Motor neuron (in vitro differentiated cells): Measurements from ENCODE around the gene EMC10. TPM values are rescaled to one million over a fixed set of nuclear protein-coding genes. Genes with fewer than 3 reads are reported as not detected.
A peak's percentile ranks its signal among the peaks of the same experiment; 100 is the strongest.
"Not testable (repeated sequence)": the region's sequence is repeated elsewhere in the genome, so short reads cannot be mapped to it uniquely, and the experiment has no call there.

Experiments
- ATAC-seq, 8 experiments: fragments of 200-7000 bp; cut with Tn5 transposase; replicated peaks in 6 of 8; 2 replicates each; pipeline ENCODE4 v1.8.0; 2021; ENCODE audit warnings: mild to moderate bottlenecking in 8 of 8, moderate library complexity in 8 of 8
- H3K27ac ChIP-seq, 2 donors: fragments of 250-450 bp; sonication (Bioruptor Pico); 2 replicates each; pipeline ENCODE4 v1.9.0; 2021; ENCODE audit warnings: antibody characterized with exemption in 2 of 2, mild to moderate bottlenecking in 2 of 2, moderate library complexity in 1 of 2
- H3K4me1 ChIP-seq, 2 donors: fragments of 250-450 bp; sonication (Bioruptor Pico); replicated peaks in 1 of 2; 2 replicates each; pipeline ENCODE4 v1.6.1; 2021; ENCODE audit warnings: antibody characterized with exemption in 2 of 2, mild to moderate bottlenecking in 2 of 2, moderate library complexity in 1 of 2
- H3K4me3 ChIP-seq, 5 donors: fragments of 250-450 bp; sonication (Bioruptor Pico); 2 replicates each; pipeline ENCODE4 v1.9.0; 2021; ENCODE audit warnings: antibody characterized with exemption in 5 of 5, mild to moderate bottlenecking in 5 of 5, moderate library complexity in 4 of 5
- WGBS, 10 experiments: fragments of 450-650 bp; shearing (Covaris generic); methylation state at CpG; one replicate each; pipeline ENCODE4 v1.0.0; 2022; 5-methylcytosine and 5-hydroxymethylcytosine counted together
- in situ Hi-C, 9 experiments: fragments of 400-800 bp; cut with MboI; loops; one replicate each; pipeline ENCODE4 v1.15.0; 2021; ENCODE audit warnings: low sequenced_read_pairs in 9 of 9, low pct_unique_long_range_greater_than_20kb in 2 of 9; ENCODE audit not compliant: unreplicated experiment in 9 of 9
- total RNA-seq, 8 experiments: library from RNA; unstranded; fragments of 300-600 nt; gene quantifications; 2 replicates each; pipeline versions ENCODE4 v1.2.3 to v1.2.4, GENCODE V29; 2022

Gene EMC10
- total RNA-seq, 8 experiments from 2014 or later, result 46.0 to 183 (median 90.3) TPM

DNA sequence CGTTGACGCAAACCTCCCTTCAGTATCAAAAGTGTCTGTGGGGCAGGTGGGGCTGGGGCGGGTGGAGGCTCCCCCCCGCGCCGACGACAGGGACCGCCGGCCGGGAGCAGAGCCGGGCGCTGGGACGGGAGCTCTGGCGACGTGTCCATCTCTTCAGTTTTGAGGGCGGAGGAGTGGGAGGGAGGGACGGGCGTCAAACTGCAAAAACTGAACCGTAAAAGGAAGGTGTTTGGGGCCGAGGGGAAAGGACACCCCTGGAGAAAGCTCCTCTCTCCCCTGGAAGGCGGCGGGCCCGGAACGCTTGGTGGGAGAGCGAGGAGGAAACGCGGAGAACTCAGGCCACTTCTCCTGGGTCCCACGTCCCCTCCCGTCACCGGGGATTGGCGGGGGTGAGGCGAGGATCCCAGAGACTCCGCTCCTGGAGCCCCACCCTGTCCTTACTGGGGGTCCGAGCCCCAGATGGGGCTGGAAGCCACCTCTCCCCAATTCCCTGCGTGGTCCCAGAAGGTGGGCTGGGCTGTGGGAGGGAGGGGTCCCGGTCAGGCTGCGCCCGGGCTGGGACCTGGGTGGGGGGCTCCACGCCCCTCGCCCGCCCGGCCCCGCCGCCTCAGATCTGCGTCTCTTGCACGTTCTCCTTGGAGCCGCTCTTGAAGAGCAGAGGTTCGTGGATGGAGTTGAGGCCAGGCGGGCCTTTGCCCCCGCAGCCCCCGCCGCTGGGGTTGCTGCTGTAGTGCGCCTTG, 40.8 kb downstream of the EMC10 start:
- ATAC-seq, result no peak
- Histone ChIP-seq H3K4me3 (no peak overlapping the region), H3K27ac (no peak overlapping the region), H3K4me1 (peaks cover 25 to 34% of the 10 kb centered on the region in 2 donors)
- 84% methylated on average over 19 of the region's 53 CpGs; no CpG with 5 or more reads in 9 of the 10 experiments for WGBS, 10 experiments
- in situ Hi-C loops, result no loop called here

DNA sequence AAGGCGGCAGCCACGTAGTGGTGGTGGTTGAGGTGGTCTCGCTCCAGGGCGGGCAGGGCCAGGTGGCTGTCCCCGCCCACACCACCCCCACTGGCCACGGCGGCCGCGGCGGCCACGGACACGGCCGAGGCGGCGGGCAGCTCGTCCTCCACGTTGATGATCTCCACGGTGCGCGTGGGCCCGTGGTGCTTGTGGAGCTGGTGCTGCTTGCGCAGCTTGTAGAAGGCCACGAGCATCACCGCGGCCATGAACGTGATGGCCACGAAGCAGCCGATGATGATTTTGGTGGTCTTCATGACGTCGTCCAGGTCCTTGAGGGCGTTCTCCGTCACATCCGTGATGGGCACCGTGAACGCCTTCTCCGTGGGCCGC, 41.4 kb downstream of the EMC10 start:
- in situ Hi-C loops, result no loop called here
- ATAC-seq, result no peak
- WGBS, 10 experiments, result 91% methylated on average over 9 of the region's 37 CpGs; no CpG with 5 or more reads in 9 of the 10 experiments
- H3K4me1 ChIP-seq, result peaks cover 22 to 28% of the 10 kb centered on the region in 2 donors
- H3K4me3 ChIP-seq, result no peak overlapping the region
- no peak overlapping the region for H3K27ac ChIP-seq

DNA sequence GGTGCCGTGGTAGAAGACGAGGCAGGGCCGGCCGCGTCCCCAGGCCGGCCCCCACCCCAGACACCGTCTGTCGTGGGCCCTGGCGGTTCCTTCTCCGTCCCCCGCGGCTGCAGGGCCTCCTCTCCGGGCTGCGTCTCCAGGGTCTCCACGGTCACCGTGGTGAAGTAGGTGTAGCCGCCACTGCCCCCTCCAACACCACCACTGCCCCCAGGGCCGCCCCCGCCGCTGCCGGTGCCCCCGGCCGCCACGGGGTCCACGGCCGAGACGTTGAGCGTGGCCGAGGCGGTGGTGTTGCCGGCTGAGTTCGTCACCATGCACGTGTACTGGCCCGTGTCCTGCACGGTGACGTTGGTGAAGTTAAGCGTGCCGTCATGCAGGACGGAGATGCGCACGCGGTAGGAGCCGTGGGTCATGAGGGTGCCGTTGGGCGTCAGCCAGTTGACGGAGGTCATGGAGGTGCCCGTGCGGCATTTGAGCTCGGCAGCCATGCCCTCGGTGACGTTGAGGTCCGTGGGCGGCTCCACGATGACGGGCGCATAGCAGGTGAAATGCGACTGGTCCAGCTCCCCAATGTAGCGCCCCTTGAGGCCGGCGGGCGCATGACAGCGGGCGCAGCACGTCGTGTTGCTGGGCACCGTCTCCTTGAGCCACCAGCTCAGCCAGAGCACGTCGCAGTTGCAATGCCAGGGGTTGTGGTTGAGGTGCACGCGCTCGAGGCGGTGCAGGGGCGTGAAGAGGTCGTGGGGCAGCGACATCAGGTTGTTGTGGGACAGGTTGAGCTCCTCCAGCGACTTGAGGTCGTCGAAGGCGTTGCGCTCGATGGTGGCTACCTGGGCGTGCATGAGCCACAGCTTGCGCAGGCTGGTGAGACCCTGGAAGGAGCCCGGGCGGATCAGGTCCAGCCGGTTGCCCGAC, 42.0 kb downstream of the EMC10 start:
- in situ Hi-C loops, result no loop called here
- Histone ChIP-seq H3K4me3 (no peak overlapping the region), H3K27ac (no peak overlapping the region), H3K4me1 (peaks cover 17 to 22% of the 10 kb centered on the region in 2 donors)
- no peak for ATAC-seq
- 70 to 94% (median 83%) methylated on average over 2 to 8 of the region's 87 CpGs; no CpG with 5 or more reads in 6 of the 10 experiments for WGBS, 10 experiments

DNA sequence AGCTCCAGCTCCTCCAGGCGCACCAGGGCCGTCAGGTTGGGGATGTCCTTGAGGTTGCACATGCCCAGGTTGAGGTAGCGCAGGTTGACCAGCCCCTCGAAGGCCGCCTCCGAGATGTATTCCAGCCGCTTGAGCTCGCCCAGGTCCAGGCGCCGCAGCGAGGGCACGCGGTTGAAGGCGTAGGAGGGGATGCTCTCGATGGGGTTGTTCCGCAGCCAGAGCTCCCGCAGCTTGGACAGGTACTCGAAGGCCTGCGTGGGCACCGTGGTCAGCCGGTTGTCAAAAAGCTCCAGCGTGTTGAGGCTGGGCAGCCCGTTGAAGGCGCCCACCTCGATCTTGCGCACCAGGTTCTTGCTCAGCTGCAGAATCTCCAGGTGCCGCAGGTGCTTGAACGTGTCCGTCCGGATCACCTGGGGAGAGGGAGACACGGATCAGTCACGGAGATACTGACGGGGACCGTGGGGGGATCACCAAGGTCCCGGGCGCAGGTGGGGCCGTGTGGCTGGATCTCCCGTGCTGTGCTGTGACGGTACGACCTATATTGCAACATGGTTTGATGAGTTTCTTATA, 42.8 kb downstream of the EMC10 start:
- WGBS, 10 experiments, result 90 to 100% (median 94%) methylated on average over 1 to 19 of the region's 40 CpGs; no CpG with 5 or more reads in 6 of the 10 experiments
- Histone ChIP-seq H3K4me3 (no peak overlapping the region), H3K27ac (no peak overlapping the region), H3K4me1 (peaks cover 10 to 14% of the 10 kb centered on the region in 2 donors)
- in situ Hi-C loops, result no loop called here
- ATAC-seq, result no peak

DNA sequence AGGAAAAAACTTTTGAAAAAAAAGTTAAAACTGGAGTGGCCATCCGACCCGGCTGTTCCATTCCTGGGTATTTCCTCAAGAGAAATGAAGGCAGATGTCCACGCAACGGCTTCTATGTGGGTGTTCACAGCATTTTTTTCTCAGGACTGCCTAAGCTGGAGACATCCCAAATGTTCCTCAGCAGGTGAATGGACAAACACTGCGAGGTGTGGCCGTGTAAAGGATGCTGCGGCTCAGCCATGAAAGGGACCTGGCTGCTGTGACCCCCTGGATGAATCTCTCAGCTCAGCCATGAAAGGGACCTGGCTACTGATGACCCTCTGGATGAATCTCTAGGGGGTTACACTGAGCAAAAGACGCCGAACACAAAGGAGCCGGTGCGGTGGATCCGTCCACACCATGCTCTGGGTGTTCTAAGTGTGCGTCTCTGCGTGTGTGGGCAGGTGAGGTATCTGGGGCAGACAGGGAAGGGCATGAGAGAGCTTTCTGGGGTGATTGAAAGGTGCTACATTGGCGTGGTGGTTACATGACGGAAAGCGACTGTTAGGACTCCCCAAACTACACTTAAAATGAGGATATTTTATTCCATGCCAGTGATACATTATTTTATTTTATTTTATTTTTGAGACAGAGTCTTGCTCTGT, 44.6 kb downstream of the EMC10 start:
- H3K27ac ChIP-seq, result no peak overlapping the region
- no peak for ATAC-seq
- in situ Hi-C loops, result no loop called here
- no peaks in the 10 kb centered on the region for H3K4me1 ChIP-seq
- no peak overlapping the region for H3K4me3 ChIP-seq
- 32 to 100% (median 69%) methylated on average over 1 to 14 of the region's 17 CpGs; no CpG with 5 or more reads in 2 of the 10 experiments for WGBS, 10 experiments

DNA sequence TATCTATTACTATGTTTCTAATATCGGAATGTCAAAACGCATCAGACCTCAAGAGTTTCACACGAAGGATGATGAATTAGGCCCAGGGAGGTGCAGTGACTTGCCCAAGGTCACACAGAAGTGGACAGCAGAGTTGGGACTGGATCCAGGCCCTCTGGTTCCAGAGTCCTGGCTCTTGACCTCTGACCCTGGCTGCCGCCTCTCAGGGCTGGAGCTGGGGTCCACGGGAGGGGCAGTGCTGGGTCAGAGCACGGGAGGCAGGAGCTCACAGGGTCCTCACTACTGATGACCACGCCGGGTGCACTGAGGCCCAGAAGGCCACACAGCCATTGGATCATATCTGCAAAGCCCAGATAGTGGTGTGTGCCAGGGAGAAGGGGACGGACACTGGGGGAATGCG, 46.6 kb downstream of the EMC10 start:
- Histone ChIP-seq H3K27ac (no peak overlapping the region), H3K4me3 (no peak overlapping the region), H3K4me1 (no peaks in the 10 kb centered on the region)
- 33 to 100% (median 60%) methylated on average over 1 to 8 of the region's 10 CpGs; no CpG with 5 or more reads in 3 of the 10 experiments for WGBS, 10 experiments
- in situ Hi-C loops, result no loop called here
- no peak for ATAC-seq

DNA sequence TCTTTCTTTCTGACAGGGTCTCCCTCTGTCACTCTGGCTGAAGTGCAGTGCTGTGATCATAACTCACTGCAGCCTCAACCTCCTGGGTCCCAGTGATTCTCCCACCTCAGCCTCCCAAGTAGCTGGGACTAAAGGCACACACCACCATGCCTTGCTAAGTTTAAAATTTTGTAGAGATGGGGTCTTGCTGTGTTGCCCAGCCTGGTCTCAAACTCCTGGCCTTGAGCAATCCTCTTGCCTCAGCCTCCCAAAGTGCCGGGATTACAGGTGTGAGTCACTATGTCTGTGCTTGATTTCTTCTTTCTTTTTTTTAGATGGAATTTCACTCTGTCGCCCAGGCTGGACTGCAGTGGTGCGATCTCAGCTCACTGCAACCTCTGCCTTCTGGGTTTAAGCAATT, 51.7 kb downstream of the EMC10 start:
- H3K27ac ChIP-seq, ATAC-seq, H3K4me3 ChIP-seq: not testable (repeated sequence)
- H3K4me1 ChIP-seq, result peaks cover 3 to 17% of the 10 kb centered on the region in 2 donors
- in situ Hi-C loops, result loop anchor here in 2 of 9 experiments (25.0 kb wide), 1 partner anchor 259 kb away; the partner anchor contains the start of gene ACP4 (in 2 of the 2)
- 60 to 100% (median 100%) methylated on average over 1 of the region's 3 CpGs; no CpG with 5 or more reads in 5 of the 10 experiments for WGBS, 10 experiments

DNA sequence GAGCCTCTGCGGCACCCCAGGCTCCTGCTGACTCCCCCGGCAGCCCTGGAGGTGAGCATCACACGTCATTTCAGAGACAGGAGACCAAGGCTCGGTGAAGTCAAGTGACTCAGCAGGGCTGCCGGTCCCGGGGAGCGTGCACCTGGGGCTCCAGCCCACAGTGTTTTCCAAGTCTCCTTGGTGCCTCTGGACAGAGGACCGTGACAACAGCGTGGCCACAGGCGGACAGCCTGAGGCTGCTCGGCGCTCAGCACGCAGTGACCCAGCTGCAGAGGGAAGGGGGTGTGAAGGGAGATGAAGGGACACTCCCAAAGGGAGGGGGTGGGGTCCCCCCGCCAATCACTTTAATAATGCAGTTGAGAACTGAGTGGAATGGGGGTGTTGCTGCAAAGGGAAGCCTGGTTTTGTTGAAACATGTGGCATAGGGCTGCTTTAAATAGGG, 54.9 kb downstream of the EMC10 start:
- Histone ChIP-seq H3K4me3 (no peak overlapping the region), H3K4me1 (peaks cover 3 to 17% of the 10 kb centered on the region in 2 donors), H3K27ac (peak overlapping the region in 1 of 2 donors; percentile 78)
- peak in 6 of 8 experiments; percentile 22 to 98 (median 96) for ATAC-seq
- WGBS, 10 experiments, result 58% methylated on average over 5 of the region's 14 CpGs; no CpG with 5 or more reads in 9 of the 10 experiments
- in situ Hi-C loops, result loop anchor here in 2 of 9 experiments (25.0 kb wide), 1 partner anchor 256 kb away; the partner anchor contains the start of gene ACP4 (in 2 of the 2)

DNA sequence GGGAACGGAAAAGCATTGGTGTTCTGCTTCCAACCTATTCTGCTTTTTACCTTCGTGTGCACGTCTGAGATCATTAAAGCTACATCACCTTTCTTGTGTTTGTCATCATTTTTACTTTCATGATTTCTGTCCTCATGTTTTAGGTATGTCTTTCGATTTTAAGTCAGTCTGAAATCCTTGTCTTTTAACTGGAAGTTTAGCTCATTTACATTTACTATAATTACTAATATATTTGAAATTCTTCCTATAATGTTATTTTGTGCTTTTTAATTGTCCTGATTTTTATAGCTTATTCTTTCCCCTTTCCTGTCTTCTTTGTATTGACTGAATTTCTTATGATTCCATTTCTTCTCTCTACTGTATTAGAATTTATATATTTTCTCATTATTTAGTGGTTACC, 56.6 kb downstream of the EMC10 start:
- ATAC-seq, result no peak
- Histone ChIP-seq H3K27ac (no peak overlapping the region), H3K4me1 (peaks cover 3 to 17% of the 10 kb centered on the region in 2 donors), H3K4me3 (no peak overlapping the region)
- in situ Hi-C loops, result loop anchor here in 2 of 9 experiments (25.0 kb wide), 1 partner anchor 254 kb away; the partner anchor contains the start of gene ACP4 (in 2 of the 2)
- 0 to 97% (median 48%) methylated on average over 1 to 4 of the region's 4 CpGs; no CpG with 5 or more reads in 1 of the 10 experiments for WGBS, 10 experiments

DNA sequence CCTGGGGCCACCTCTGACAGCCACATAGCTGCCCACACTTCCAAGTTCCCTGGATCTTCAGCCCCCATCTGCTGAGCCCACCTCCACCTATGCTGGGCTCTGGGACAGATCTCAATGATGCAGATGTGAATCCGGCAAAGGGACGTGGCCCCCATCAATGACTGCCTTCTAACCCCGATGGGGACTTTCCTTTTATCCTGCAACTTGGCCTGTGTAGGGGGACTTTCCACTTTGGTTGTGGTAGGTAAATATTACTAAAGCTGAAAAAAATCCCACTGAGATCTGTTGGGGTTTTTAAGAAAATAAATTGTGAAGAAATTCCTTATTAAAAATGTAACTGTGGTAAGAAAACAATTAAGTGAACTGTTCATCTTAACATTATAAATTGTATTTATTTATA, 58.2 kb downstream of the EMC10 start:
- no peak for ATAC-seq
- 33 to 100% (median 77%) methylated on average over 1 to 3 of the region's 3 CpGs; no CpG with 5 or more reads in 4 of the 10 experiments for WGBS, 10 experiments
- in situ Hi-C loops, result loop anchor here in 2 of 9 experiments (25.0 kb wide), 1 partner anchor 253 kb away; the partner anchor contains the start of gene ACP4 (in 2 of the 2)
- H3K4me1 ChIP-seq, result peaks cover 3 to 17% of the 10 kb centered on the region in 2 donors
- no peak overlapping the region for H3K4me3 ChIP-seq
- no peak overlapping the region for H3K27ac ChIP-seq

DNA sequence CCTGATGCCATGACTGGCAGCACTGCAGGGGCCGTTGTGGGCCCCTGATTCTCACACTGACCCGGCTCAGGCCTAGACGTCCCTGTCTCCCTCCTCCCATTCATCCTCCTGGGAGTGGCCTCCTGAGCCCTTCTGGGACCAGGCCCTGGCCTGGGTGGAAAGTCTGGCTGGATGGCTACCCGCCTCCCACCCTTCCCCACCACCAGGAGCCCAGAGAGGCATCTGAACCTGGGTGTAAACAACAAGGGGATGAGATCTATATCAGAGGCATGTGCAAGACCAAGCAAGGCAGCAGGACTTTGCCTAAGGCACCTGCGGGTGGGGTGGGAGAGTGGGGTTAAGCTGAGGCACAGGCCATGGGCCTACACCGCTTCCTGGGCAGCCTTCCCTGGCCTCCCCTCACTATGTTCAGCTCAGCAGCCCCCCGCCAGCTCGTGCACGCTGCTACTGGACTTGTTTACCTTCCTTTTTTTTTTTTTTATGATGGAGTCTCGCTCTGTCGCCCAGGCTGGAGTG, 59.4 kb downstream of the EMC10 start:
- ATAC-seq, result no peak

More for the DNA sequence above, 59.4 kb downstream of the EMC10 start:
- WGBS, 10 experiments, result 50 to 88% (median 80%) methylated on average over 1 to 10 of the region's 11 CpGs; no CpG with 5 or more reads in 5 of the 10 experiments
- H3K4me1 ChIP-seq, result peaks cover 3 to 13% of the 10 kb centered on the region in 2 donors
- no peak overlapping the region for H3K4me3 ChIP-seq
- in situ Hi-C loops, result loop anchor here in 2 of 9 experiments (25.0 kb wide), 1 partner anchor 252 kb away; the partner anchor contains the start of gene ACP4 (in 2 of the 2)
- no peak overlapping the region for H3K27ac ChIP-seq
